Activated naive CD4-positive, alpha-beta T cell treated with anti-CD3 and anti-CD28 coated beads for 36 hours (primary cell): Measurements from ENCODE around the gene ZNF616. TPM values are rescaled to one million over a fixed set of nuclear protein-coding genes. Genes with fewer than 3 reads are reported as not detected.
A peak's percentile ranks its signal among the peaks of the same experiment; 100 is the strongest.

Experiments used
- CTCF ChIA-PET: fragments of 350-600 bp; sonication (Branson Sonifier 250); formaldehyde crosslinking; loops from one replicate; lab custom pipeline; 2021; ENCODE audit warnings: antibody characterized with exemption; lab: Charles Lee
- DNase-seq: peaks from one replicate; pipeline ENCODE4 v3.0.0-alpha.2; 2020
- H3K27ac Mint-ChIP-seq: one replicate; pipeline ENCODE4 v1.8.0; 2021; ENCODE audit warnings: mild to moderate bottlenecking, mixed read lengths
- H3K27me3 Mint-ChIP-seq: one replicate; pipeline ENCODE4 v1.8.0; 2021; ENCODE audit warnings: low read depth, mixed read lengths
- H3K36me3 Mint-ChIP-seq: one replicate; pipeline ENCODE4 v1.8.0; 2021; ENCODE audit warnings: low read depth, mixed read lengths
- H3K4me1 Mint-ChIP-seq: one replicate; pipeline ENCODE4 v1.8.0; 2021; ENCODE audit warnings: low read depth, mixed read lengths
- H3K4me3 Mint-ChIP-seq: one replicate; pipeline ENCODE4 v1.8.0; 2021; ENCODE audit warnings: mild to moderate bottlenecking, moderate library complexity, mixed read lengths
- H3K9me3 Mint-ChIP-seq: one replicate; pipeline ENCODE4 v1.8.0; 2021; ENCODE audit warnings: mixed read lengths
- intact Hi-C: fragments of 100-400 bp; cut with micrococcal nuclease; formaldehyde crosslinking; loops from one replicate; pipeline ENCODE4 v1.15.1; 2023
- total RNA-seq, 2 experiments: library from RNA; stranded (reverse); gene quantifications; one replicate each; pipeline ENCODE4 v1.2.3, GENCODE V29; 2021

Gene ZNF616
- 1 to 10 TPM; 7.6 to 8.7 TPM for total RNA-seq

GRCh38 chr19:52139252-52140031, at the start of gene ZNF616:
TSS of gene ZNF616 (minus strand) at chr19:52139938. CDS start at chr19:52130512, 9,426 bp downstream.
- H3K36me3 Mint-ChIP-seq = peaks cover 38% of the 10 kb centered on the region

GRCh38 chr19:52188822-52189734, 49.3 kb upstream of the ZNF616 start:
- Mint-ChIP-seq H3K9me3 (no peaks in the 10 kb centered on the region), H3K27me3 (no peaks in the 10 kb centered on the region), H3K27ac (peak overlapping the region; percentile 94), H3K36me3 (peaks cover 11% of the 10 kb centered on the region), H3K4me1 (peaks cover 30% of the 10 kb centered on the region), H3K4me3 (peak overlapping the region; percentile 85)
- CTCF ChIA-PET = interaction anchor here (1.3 to 1.6 kb wide), 2 partner anchors 48 to 68 kb away, joined by 7 read pairs; no protein-coding TSS in a partner anchor
- intact Hi-C loops = loop anchor here (1.0 to 5.0 kb wide), 5 partner anchors 18 to 449 kb away; partner anchors contain the start of genes ZNF432, ZNF766, ZNF83 and ZNF836
- DNase-seq = no peak

More at GRCh38 chr19:52139252-52140031, at the start of gene ZNF616:
- peaks cover 14% of the 10 kb centered on the region for H3K9me3 Mint-ChIP-seq
- intact Hi-C loops = loop anchor here (1.0 kb wide), 4 partner anchors 32 to 130 kb away; partner anchors contain the start of genes ZNF766 and ZNF836
- H3K27ac Mint-ChIP-seq = peak within 1 kb of the TSS; percentile 93
- peaks cover 24% of the 10 kb centered on the region for H3K4me1 Mint-ChIP-seq
- H3K4me3 Mint-ChIP-seq = peak within 1 kb of the TSS; percentile 96
- DNase-seq = peak; percentile 99
- CTCF ChIA-PET = interaction anchor here (2.6 kb wide), 1 partner anchor 98 kb away, joined by 15 read pairs; no protein-coding TSS in a partner anchor
- H3K27me3 Mint-ChIP-seq = no peaks in the 10 kb centered on the region

DNA sequence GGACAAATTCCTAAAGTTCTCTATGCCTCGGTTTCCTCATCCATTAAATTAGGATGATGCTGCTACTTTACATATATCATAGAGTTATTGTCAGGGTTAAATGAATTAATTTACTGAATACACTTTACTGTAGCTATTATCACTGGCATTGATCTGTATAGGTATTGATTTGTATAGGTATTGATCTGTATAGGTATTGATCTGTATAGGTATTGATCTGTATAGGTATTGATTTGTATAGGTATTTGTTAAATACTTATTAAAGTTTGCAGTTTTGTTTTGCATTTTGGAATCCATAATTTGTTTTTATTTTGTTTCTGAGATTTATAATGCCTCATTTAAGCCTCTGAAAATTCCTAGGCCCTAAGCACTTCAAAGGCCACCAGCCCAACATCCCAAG, 47.7 kb upstream of the ZNF616 start:
- no peaks in the 10 kb centered on the region for H3K9me3 Mint-ChIP-seq
- peaks cover 4% of the 10 kb centered on the region for H3K36me3 Mint-ChIP-seq
- no peak overlapping the region for H3K27ac Mint-ChIP-seq
- no peak for DNase-seq
- no peak overlapping the region for H3K4me3 Mint-ChIP-seq
- CTCF ChIA-PET = no interaction called here
- intact Hi-C loops = loop anchor here (5.0 kb wide), 1 partner anchor 140 kb away; the partner anchor contains the start of gene ZNF432
- H3K4me1 Mint-ChIP-seq = peaks cover 21% of the 10 kb centered on the region
- no peaks in the 10 kb centered on the region for H3K27me3 Mint-ChIP-seq

- Mint-ChIP-seq H3K9me3 (peaks cover 1% of the 10 kb centered on the region), H3K27ac (no peak overlapping the region), H3K27me3 (no peaks in the 10 kb centered on the region), H3K4me1 (peaks cover 9% of the 10 kb centered on the region), H3K4me3 (no peak overlapping the region), H3K36me3 (no peaks in the 10 kb centered on the region)
- intact Hi-C loops = no loop called here
- DNase-seq = no peak
- CTCF ChIA-PET = no interaction called here
Observed at GRCh38 chr19:52176574-52176973, 36.8 kb upstream of the ZNF616 start.

DNA sequence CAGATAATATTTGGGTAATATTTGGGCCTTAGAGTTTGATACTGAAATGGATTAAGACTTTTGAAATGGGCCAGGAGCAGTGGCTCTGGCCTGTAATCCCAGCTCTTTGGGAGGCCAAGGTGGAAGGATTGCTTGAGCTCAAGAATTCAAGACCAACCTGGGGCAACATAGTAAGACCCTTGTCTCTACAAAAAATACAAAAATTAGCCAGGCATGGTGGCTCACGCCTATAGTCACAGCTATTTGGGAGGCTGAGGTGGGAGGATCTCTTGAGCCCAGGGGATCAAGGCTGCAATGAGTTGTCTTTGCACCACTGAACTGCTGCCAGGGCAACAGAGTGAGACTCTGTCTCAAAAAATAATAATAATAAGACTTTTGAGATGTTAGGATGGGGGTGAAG, 32.6 kb upstream of the ZNF616 start:
- CTCF ChIA-PET = no interaction called here
- Mint-ChIP-seq H3K27ac (peak overlapping the region; percentile 95), H3K27me3 (no peaks in the 10 kb centered on the region)

DNA sequence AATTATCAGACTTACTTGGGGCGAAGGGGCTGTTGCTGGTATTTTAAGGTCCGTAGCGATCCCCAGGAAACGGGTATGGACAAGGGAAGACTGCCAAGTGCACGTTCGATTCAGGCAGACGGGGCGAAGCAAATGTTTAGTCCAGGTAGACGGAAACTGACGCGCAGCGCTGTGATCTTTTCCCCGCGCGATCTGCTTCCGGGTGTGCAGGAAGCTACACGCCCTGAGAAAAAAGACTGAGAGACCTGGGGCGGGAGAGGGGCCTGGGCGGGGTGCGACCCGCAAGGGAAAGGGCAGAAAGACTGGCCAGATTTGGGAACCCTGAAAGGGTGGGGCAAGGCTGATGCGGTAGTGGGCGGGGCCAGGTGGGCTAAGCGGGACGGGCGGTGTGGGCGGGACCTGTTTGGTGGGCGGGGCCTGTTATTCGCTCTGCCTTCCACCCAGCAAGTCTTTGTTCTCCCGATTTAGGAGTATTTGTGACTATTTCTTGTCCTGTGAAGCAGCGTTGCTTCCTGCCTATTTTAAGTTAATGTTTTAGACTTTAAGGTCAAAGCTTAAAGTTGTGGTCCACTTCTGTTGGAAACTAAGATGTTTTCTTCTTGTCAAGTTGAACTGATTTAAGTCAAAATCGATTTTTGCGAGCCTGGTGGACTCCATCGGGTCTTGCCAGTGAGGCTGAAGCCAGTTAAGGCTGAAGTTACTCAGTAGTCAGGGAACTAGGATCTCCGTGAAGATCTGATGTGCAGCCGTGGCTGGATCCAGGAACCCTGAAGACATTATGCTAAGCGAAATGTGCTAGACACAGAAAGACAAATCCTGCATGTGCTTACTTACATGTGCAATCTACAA, 31.8 kb upstream of the ZNF616 start, which contains the start of gene ZNF836:
Gene ZNF836 (minus strand): TSS at position 301 of the 849 bp plus-strand sequence. CDS start 3,549 bp downstream, outside the sequence.
- intact Hi-C loops = loop anchor here (1.0 to 2.0 kb wide), 4 partner anchors 18 to 185 kb away; partner anchors contain the start of genes ZNF350 and ZNF616
- H3K4me1 Mint-ChIP-seq = peaks cover 26% of the 10 kb centered on the region

More for the DNA sequence above, 32.6 kb upstream of the ZNF616 start:
- Mint-ChIP-seq H3K4me3 (peak overlapping the region; percentile 94), H3K36me3 (peaks cover 29% of the 10 kb centered on the region), H3K9me3 (peaks cover 6% of the 10 kb centered on the region), H3K4me1 (peaks cover 26% of the 10 kb centered on the region)
- no peak for DNase-seq
- intact Hi-C loops = no loop called here

DNA sequence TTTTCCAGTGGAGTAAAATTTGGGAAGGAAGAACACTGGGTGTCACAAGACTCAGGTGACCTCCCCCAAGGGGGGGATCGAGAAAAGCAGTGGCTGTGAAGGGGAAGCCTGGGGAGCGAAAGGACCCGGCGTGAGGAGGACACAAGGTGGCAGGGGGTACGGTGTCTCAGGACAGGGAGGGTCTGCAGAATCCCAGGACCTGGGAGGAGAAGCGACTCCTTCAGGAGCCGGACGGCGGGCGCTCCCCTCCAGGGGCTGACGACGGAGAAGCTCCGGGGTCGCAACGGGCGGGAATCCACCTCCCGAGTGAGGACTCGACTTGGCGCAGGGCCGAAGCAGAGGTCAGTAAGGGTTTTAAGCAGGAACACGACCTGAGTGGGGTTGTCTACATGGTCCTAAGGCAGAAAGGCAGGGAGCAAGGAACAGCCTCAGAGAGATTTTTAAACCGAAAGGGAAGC, 31.2 kb upstream of the ZNF616 start:
- DNase-seq = peak; percentile 14
- peaks cover 35% of the 10 kb centered on the region for H3K36me3 Mint-ChIP-seq
- H3K9me3 Mint-ChIP-seq = peaks cover 6% of the 10 kb centered on the region
- CTCF ChIA-PET = no interaction called here
- peak overlapping the region; percentile 94 for H3K4me3 Mint-ChIP-seq
- peak overlapping the region; percentile 95 for H3K27ac Mint-ChIP-seq
- peaks cover 26% of the 10 kb centered on the region for H3K4me1 Mint-ChIP-seq
- intact Hi-C loops = loop anchor here (1.0 to 2.0 kb wide), 4 partner anchors 18 to 185 kb away; partner anchors contain the start of genes ZNF350 and ZNF616
- no peaks in the 10 kb centered on the region for H3K27me3 Mint-ChIP-seq

More for the DNA sequence above, 31.8 kb upstream of the ZNF616 start, which contains the start of gene ZNF836:
- peak; percentile 95 for DNase-seq
- H3K9me3 Mint-ChIP-seq = peaks cover 6% of the 10 kb centered on the region
- H3K4me3 Mint-ChIP-seq = peak within 1 kb of the TSS; percentile 94
- H3K27ac Mint-ChIP-seq = peak within 1 kb of the TSS; percentile 95
- peaks cover 35% of the 10 kb centered on the region for H3K36me3 Mint-ChIP-seq
- no peaks in the 10 kb centered on the region for H3K27me3 Mint-ChIP-seq
- CTCF ChIA-PET = interaction anchor here (0.7 kb wide), 2 partner anchors 13 to 66 kb away, joined by 3 read pairs; no protein-coding TSS in a partner anchor

DNA sequence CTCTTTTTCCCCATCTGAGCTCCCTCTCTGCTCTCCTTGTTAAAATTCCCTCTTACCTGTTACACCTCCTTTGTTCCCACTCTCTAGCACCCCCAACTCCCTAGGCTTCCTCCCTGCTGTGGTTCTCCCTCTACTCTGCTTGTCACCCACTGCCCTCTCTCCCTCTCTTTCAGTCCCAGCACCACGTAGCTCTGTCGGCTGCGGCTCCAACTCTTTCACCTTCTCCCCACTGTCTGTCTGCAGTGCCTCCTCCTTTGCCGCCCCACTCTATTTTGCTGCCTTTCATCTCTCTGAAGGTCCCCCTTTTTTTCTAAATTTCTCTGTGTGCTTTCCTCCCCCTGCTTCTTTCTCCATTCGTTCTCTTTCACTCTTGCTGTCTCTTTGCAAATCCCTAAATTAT, 30.6 kb upstream of the ZNF616 start:
- peaks cover 39% of the 10 kb centered on the region for H3K36me3 Mint-ChIP-seq
- peak; percentile 18 for DNase-seq
- peak overlapping the region; percentile 94 for H3K4me3 Mint-ChIP-seq
- intact Hi-C loops = loop anchor here (2.0 kb wide), 1 partner anchor 56 kb away; no protein-coding TSS in a partner anchor
- no peaks in the 10 kb centered on the region for H3K27me3 Mint-ChIP-seq
- CTCF ChIA-PET = no interaction called here
- peaks cover 26% of the 10 kb centered on the region for H3K4me1 Mint-ChIP-seq
- peaks cover 6% of the 10 kb centered on the region for H3K9me3 Mint-ChIP-seq
- H3K27ac Mint-ChIP-seq = peak overlapping the region; percentile 95

DNA sequence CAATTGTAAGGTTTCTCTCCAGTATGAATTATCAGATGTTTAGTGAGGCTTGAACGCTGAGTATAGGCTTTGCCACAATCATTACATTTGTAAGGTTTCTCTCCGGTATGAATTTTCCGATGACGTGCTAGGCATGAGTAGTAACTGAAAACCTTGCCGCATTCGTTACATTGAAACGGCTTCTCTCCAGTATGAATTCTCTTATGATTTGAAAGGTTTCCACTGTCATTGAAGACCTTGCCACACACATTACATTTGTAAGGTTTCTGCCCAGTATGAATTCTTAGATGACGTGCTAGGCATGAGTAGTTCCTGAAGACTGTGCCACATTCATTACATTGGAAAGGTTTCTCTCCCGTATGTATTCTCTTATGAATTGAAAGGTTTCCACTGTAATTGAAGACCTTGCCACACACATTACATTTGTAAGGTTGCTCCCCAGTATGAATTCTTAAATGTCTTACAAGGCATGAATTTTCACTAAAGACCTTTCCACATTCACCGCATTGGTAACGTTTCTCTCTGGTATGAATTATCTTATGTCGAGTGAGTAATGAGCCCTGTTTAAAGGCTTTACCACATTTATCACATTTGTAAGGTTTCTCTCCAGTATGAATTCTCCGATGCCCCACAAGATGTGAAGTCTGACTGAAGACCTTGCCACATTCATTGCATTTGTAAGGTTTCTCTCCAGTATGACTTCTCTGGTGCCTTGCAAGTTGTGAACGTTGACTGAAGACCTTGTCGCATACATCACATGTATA, 16.0 kb upstream of the ZNF616 start:
- H3K4me1 Mint-ChIP-seq = no peaks in the 10 kb centered on the region
- peaks cover 78% of the 10 kb centered on the region for H3K36me3 Mint-ChIP-seq
- CTCF ChIA-PET = no interaction called here
- H3K4me3 Mint-ChIP-seq = no peak overlapping the region
- no peak overlapping the region for H3K27ac Mint-ChIP-seq
- no peak for DNase-seq
- peaks cover 74% of the 10 kb centered on the region for H3K9me3 Mint-ChIP-seq
- no peaks in the 10 kb centered on the region for H3K27me3 Mint-ChIP-seq
- intact Hi-C loops = no loop called here

DNA sequence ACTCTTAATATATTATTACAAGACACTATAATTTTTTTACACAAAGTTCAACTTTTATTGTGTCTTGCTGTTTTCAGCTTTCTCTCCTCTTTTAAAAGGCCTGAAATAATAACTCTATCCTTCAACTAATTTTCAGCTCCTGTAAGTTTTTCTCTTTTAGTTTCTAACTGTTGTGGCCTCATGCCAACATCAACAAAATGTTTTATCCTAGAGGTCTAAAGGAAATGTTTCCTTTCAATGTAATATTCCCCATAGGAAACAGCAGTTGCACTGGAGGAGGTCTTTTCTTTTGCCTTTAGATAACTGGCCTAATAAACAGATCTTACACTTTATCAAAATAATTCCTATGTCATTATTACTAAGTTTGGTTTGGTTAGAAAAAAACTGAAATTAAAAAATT, 8.5 kb upstream of the ZNF616 start:
- Mint-ChIP-seq H3K4me3 (no peak overlapping the region), H3K9me3 (peaks cover 46% of the 10 kb centered on the region), H3K4me1 (no peaks in the 10 kb centered on the region), H3K36me3 (peaks cover 28% of the 10 kb centered on the region), H3K27ac (no peak overlapping the region), H3K27me3 (no peaks in the 10 kb centered on the region)
- DNase-seq = no peak
- intact Hi-C loops = no loop called here
- CTCF ChIA-PET = no interaction called here
